Amniotic stem cell (primary cell): ENCODE data around the gene AK4.

Source experiments
- DNase-seq: peaks from one replicate; lab custom pipeline; 2025; lab: John Stamatoyannopoulos, UW

Gene AK4

DNA sequence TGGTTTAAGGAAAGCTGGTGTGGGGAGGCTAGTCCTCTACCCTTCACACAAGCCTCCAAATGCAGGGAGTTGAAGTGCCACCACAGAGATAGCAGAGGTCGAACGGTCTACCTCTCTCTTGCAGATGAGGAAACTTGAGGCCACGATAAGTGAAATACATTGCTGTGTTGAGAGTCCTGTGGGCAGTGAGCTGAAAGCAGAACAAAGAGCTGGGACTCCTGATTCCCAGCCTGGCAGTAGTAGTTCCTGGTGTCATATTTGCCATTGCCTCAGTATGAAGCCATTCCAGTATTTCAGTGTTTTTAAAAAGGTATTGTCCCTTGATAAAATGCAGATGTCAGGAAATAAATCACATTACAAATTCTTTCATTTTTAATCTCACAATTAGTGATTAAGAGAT lies 28.6 kb downstream of the AK4 start:
- DNase-seq = no peak

DNA sequence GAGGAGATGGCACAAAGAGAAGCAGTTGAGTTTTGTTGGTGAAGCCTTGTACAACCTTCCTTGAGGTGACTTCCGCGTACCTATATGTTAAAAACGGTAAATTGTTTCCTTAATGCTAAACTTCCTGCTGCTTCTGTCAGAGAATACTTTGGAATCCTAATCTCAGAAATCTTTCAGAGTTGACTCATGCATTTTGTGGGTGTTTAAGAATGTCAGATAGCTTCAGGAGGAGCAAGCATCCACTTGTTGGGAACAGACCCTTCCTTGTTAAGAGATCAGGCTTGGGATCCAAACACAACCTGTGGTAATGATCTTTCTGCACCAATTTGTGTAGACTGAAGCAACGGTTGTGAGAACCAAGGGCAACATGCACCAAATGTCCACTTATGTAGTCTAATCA lies 29.5 kb downstream of the AK4 start:
- DNase-seq = no peak

- no peak for DNase-seq
Measured at GRCh38 chr1:65178235-65178634, 30.2 kb downstream of the AK4 start.

DNA sequence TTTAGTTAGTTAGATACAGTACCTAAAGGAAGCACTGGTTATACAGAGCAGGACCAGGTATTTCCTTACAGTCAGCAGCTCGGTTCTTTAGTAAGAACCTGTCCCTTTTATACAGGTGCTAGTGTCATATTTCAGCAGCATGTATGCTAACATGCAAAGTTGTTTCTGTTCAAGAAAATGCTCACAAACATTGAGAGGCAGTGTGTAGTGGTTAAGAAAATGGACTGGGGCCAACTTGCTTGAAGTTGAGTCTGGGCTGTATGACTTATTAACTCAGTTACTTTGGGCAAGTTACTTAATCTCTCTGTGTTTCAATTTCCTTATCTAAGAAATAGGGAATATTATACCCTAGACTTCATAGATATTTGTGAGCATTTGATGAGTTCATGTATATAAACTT lies 31.1 kb downstream of the AK4 start:
- no peak for DNase-seq

GRCh38 chr1:65180977-65181376 lies 33.0 kb downstream of the AK4 start:
- DNase-seq = no peak

DNA sequence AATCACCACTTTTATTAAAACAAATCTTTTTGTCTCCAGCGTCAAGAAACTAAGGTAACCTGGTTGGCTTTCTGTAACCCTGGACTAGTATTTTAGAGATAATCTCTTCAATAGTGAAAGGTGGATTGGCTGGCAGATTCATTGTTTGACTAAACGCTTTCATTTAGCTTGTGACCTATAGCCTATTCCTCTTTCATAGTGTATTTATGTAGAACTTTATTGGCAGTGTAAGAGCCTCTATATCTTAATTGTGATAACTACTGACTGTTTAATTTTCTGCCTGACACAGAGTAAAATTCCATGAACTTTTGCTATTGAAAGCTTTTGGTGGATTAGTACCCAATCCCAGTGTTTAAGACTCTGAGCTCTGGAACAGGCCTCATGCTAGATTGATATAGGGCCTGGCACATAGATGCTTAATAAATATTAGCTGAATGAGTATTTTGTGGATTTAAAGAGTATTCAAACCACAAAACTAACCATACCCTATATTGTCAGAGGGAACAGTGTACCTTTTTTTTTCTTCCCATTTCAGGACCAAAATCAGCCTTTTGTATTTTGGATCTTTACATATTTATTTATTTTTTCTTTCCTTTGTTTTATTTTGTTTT lies 34.8 kb downstream of the AK4 start:
- DNase-seq = no peak

GRCh38 chr1:65189576-65190115 lies 41.6 kb downstream of the AK4 start:
- no peak for DNase-seq

DNA sequence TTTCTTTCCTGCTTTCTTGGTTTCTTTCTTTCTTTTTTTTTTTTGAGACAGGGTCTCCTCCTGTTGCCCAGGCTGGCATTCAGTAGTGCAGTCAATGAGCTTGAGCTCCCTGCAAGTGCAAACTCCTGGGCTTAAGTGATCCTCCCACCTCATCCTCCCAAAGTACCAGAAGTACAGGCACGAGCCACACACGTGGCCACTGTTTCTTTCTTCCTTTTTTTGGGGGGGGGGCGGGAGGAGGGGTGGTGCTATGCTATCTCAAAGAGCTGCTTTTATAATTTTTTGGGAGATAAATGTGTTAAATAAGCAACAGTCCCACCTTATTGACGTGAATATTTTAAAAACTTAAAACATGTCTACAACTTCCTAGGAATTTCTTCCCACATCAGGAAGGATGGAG lies 42.2 kb downstream of the AK4 start:
- DNase-seq = no peak

DNA sequence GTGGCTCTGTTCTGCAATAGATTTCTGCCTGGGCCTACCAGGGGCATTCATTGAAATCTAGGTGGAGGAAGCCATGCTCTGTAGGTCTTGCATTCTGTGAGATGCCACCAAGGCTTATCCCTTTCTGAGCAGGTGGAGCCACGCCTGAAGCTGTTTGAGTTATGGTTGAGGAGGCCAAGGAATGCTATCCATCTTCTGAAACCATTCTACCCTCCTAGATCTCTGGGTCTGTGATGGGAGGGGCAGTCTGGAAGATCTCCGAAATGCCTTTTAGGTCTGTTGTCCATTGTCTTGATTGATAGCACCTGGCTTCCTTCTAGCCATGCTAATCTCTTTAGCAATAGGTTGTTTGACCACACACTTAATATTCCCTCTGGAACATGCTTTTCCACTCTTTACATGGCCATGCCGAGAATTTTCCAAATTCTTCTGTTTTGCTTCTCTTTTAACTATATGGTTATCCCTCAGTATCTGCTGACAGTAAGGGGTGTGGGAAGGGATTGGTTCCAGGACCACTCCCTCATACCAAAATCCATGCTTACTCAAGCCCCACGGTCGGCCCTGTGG lies 45.2 kb downstream of the AK4 start:
- no peak for DNase-seq

DNA sequence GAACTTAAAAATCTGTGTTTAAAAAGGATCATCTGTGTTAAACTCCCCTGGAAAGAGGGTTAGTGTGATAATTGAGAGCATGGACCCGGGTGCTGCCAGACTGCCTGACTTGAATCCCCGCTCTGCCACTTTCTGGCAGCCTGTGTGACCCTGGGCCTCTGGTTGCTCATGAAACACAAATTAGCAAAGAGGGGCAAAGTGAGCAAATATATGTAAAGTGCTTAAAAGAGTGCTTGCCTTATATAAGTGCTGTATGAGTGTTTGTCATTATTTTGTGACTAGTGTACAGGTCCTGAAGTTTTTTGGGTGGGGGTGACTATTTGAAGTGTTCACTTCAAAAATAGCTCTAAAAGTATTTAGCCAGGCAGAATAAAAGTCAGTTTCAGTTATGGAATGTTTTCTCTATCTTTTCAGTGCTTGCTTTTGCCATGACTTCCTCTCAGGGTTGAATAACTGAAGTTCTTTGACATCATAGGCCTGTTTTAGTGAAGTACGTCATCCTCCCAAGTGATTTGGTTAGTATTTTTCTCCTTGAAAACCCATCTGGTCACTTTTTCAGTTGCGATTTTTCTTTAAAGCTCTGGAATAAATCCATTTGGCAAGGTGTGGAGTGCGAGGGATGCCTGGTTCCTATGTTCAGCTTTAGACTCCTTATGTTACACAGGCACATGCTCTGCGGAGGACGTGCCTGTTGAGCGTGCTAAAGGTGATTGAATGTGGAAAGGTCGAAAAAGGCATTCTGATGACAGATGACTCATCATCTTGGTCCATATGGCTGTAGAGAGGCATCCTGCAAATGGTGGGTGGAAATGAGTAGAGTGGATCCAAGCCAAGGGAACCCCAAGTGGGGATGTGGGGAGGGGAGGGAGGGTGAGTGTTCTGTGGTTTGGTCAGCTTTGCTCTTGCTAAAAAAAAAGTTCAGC lies 47.8 kb downstream of the AK4 start:
- DNase-seq = no peak

DNA sequence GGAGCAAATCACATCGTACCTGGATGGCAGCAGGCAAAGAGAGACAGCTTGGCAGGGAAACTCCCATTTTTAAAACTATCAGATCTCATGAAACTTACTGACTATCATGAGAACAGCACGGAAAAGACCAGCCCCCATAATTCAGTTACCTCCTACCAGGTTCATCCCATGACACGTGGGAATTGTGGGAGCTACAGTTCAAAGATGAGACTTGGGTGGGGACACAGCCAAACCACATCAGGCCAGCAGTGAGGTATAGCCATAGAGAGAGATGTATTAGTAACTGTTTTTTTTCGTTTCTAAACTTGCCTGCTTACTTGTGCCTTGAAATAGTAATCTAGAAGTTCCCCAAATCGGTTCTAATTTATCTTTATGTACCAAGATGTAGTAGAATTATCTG lies 48.9 kb downstream of the AK4 start:
- no peak for DNase-seq

- DNase-seq = no peak
Measured at GRCh38 chr1:65197636-65198035, 49.6 kb downstream of the AK4 start.

- DNase-seq = no peak
Measured at GRCh38 chr1:65198096-65198495, 50.1 kb downstream of the AK4 start.

DNA sequence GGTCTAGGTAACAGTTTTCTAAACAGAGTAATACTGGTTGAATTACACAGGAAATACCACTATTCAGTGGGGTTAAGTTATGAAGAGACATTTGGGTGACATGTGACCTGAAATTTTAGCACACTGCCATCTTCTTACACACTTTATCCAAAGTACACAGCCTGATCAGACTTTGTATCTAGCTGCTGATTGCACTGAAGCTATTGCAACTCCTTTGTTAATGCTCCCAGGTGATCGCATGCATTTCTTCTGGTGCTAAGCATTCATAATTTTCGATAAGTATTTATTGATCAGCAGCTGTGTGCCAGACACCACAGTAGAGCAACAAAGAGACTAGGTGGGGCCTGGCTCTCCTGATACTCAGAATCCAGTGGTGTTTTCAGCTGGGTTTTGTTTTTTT lies 52.4 kb downstream of the AK4 start:
- no peak for DNase-seq

GRCh38 chr1:65206836-65207235 lies 58.8 kb downstream of the AK4 start:
- no peak for DNase-seq

GRCh38 chr1:65207317-65207716 lies 59.3 kb downstream of the AK4 start:
- no peak for DNase-seq

DNA sequence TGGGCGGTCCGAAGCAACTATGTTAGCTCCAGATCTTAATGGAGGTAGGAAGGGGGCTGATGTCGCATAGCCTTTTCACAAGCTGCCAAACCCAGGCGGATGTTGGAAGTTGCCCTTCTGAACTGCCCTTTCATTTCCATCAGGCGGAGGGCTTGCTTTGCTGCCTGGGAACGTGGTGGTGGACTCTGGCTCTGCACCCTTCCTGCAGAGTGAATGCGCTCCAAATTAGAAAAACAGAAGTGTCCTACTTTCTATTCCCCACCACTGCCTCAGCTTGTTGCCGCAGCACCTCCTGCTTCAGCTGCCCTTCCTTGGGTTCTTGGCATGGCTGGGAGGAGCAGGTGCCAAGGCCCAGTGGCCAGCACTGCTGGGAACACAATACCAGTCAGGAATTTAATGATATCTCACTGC lies 60.6 kb downstream of the AK4 start:
- no peak for DNase-seq

DNA sequence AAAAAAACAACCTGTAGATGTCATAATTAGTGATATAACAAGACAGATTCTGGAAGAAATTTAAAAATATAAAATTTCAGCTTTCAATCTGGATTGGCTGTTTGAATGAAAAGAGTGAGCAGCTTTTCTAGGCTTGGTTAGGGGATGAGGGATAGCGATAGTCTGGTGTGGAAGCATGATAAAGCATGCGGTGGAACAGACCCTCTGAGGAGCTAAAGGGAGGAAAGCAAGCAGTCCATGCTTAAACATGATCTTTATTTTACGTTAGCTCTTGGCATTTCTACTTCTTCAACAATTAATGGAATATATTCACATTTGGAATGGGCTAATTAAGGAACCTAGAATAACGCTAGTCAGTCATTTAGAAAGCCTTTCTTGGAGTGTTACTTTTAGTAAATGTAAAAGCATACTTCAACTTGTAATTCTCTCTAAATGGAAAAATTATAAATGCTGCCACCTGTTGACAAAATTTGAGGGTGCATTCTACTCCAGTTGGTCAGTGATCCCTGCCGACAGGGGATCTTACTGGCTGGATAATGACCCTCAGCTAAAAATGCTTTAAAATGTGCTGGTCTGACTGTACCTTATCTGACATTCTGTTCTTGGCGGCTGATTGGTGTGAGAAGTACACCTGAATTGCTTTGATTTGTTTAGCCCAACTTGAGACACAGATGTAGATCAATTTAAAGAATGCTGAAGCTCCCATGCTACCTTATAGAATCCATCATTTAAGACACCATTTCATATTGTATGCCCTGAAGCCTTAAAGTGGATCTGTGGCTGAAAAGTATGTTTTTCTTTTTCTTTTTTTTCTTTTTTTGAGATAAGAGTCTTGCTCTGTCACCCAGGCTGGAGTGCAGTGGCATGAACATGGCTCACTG lies 61.2 kb downstream of the AK4 start:
- peak; percentile 17 for DNase-seq

GRCh38 chr1:65210325-65210724 lies 62.3 kb downstream of the AK4 start:
- DNase-seq = no peak

DNA sequence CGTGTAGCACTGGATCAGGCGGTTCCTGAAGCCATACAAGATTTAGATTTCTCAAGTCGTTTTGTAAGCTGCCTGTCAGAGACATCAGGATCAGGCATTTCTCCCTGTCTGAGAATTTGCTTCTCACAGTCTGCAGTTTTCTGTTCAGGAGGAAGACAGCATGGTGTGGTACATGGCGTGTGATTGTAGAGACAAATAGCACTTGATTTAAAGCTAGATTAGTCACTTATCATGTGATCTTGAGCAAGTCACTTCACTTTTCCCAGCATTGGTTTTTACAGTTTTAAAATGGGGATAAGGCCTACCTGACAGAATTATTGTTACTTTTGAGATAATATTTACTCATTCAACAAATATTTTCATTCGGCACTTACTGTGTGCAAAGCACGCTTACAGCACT lies 63.3 kb downstream of the AK4 start:
- DNase-seq = no peak

GRCh38 chr1:65213271-65214023 lies 65.4 kb downstream of the AK4 start:
- DNase-seq = no peak
